Endothelial cell of umbilical vein (primary cell): Measurements from ENCODE around the gene CYREN. TPM values are rescaled to one million over a fixed set of nuclear protein-coding genes. Genes with fewer than 3 reads are reported as not detected.
A peak's percentile ranks its signal among the peaks of the same experiment; 100 is the strongest.

ENCODE experiments used
- BruUV-seq: library from RNA; stranded (reverse); fragments of 400-500 nt; replicated peaks from 2 replicates; lab custom pipeline; 2021; lab: Mats Ljungman, UMichigan
- CTCF ChIA-PET: fragments of 300-600, 350-600 bp; sonication (Branson Sonifier 250); formaldehyde crosslinking; loops from one replicate; lab custom pipeline; 2021; ENCODE audit warnings: antibody characterized with exemption, inconsistent platforms; lab: Charles Lee
- POLR2A ChIA-PET: fragments of 300-600, 350-600 bp; sonication (Branson Sonifier 250); formaldehyde crosslinking; loops from one replicate; lab custom pipeline; 2021; ENCODE audit warnings: antibody characterized with exemption, inconsistent platforms; lab: Charles Lee
- DNase-seq: peaks from one replicate; pipeline ENCODE4 v3.0.0-alpha.2; 2011; ENCODE audit warnings: low read depth, low spot score
- FAIRE-seq: peaks from 2 replicates; lab custom pipeline; 2011; peaks lifted over from hg19 to GRCh38; lab: Jason Lieb, UNC
- H2AFZ ChIP-seq: 2 replicates; pipeline ENCODE4 v1.6.0; 2012; ENCODE audit warnings: low read depth, low read length, control low read depth, inconsistent platforms
- H3K27ac ChIP-seq: 2 replicates; pipeline ENCODE4 v1.5.1; 2011; ENCODE audit warnings: low read depth, mild to moderate bottlenecking, control low read depth, low read length, moderate library complexity; ENCODE audit not compliant: insufficient read depth
- H3K27me3 ChIP-seq, 2 experiments: 2 replicates each; pipeline versions ENCODE4 v1.6.0 to v1.6.1; 2011; ENCODE audit warnings: low read length in 2 of 2, mixed read lengths in 1 of 2; ENCODE audit not compliant: control insufficient read depth in 2 of 2, insufficient read depth in 2 of 2
- H3K36me3 ChIP-seq, 2 experiments: 2 replicates in 1 of 2; 3 replicates in 1 of 2; pipeline ENCODE4 v1.5.1; 2011; ENCODE audit warnings: low read length in 2 of 2, mild to moderate bottlenecking in 1 of 2, moderate library complexity in 1 of 2; ENCODE audit not compliant: control insufficient read depth in 2 of 2, insufficient read depth in 2 of 2; ENCODE audit errors: extremely low read depth in 1 of 2
- H3K4me1 ChIP-seq: 3 replicates; pipeline ENCODE4 v1.5.1; 2011; ENCODE audit warnings: mild to moderate bottlenecking, low read length; ENCODE audit not compliant: control insufficient read depth, insufficient read depth; ENCODE audit errors: extremely low read depth
- H3K4me2 ChIP-seq: 2 replicates; pipeline ENCODE4 v1.6.1; 2011; ENCODE audit warnings: low read length, control low read depth, mixed read lengths; ENCODE audit not compliant: insufficient read depth
- H3K4me3 ChIP-seq, 3 experiments: fragments of 200-600 bp in 1 of 3; sonication (generic), shearing (Covaris generic) in 1 of 3; replicated peaks in 1 of 3; 2 replicates each; pipeline ENCODE4 v1.5.1; 2011 to 2016; ENCODE audit warnings: control low read depth in 3 of 3, low read length in 3 of 3, mild to moderate bottlenecking in 2 of 3, inconsistent platforms in 1 of 3, low read depth in 1 of 3, moderate library complexity in 1 of 3; ENCODE audit not compliant: insufficient read depth in 1 of 3
- H3K79me2 ChIP-seq: 2 replicates; pipeline ENCODE4 v1.6.0; 2012; ENCODE audit warnings: low read length, inconsistent platforms; ENCODE audit not compliant: control insufficient read depth, insufficient read depth
- H3K9ac ChIP-seq: replicated peaks from 2 replicates; pipeline ENCODE3; 2011; ENCODE audit warnings: low read length, control low read depth; ENCODE audit not compliant: insufficient read depth; ENCODE audit errors: extremely low read depth
- H3K9me1 ChIP-seq: replicated peaks from 3 replicates; pipeline ENCODE4 v1.6.0; 2011; ENCODE audit warnings: mild to moderate bottlenecking, low read length; ENCODE audit not compliant: control insufficient read depth, insufficient read depth; ENCODE audit errors: extremely low read depth
- H3K9me3 ChIP-seq: replicated peaks from 2 replicates; pipeline ENCODE4 v1.5.1; 2012; ENCODE audit warnings: low read length, inconsistent platforms; ENCODE audit not compliant: control insufficient read depth, insufficient read depth
- H4K20me1 ChIP-seq: replicated peaks from 2 replicates; pipeline ENCODE3; 2011; ENCODE audit warnings: mild to moderate bottlenecking, low read length; ENCODE audit not compliant: control insufficient read depth, insufficient read depth; ENCODE audit errors: extremely low read depth
- CTCF ChIP-seq, 2 donors: IDR thresholded peaks; 1 replicate in 1 of 2; 2 replicates in 1 of 2; pipeline ENCODE4 v1.5.1; 2011; ENCODE audit warnings: low read length in 2 of 2, mild to moderate bottlenecking in 2 of 2, moderate library complexity in 2 of 2, control low read depth in 1 of 2, inconsistent platforms in 1 of 2, low read depth in 1 of 2; ENCODE audit not compliant: insufficient read depth in 1 of 2; ENCODE audit errors: extremely low read depth in 1 of 2
- EZH2 ChIP-seq: IDR thresholded peaks from 2 replicates; pipeline ENCODE4 v1.6.1; 2012; ENCODE audit warnings: borderline replicate concordance, low read depth, mild to moderate bottlenecking, moderate library complexity, low read length, inconsistent platforms; ENCODE audit not compliant: severe bottlenecking
- FOS ChIP-seq: IDR thresholded peaks from 2 replicates; pipeline ENCODE4 v1.6.1; 2011; ENCODE audit warnings: mild to moderate bottlenecking, low read length, moderate library complexity, borderline replicate concordance; ENCODE audit not compliant: insufficient read depth
- JUN ChIP-seq: IDR thresholded peaks from 2 replicates; pipeline ENCODE4 v1.6.1; 2011; ENCODE audit warnings: borderline replicate concordance, low read depth; ENCODE audit not compliant: insufficient read length, insufficient read depth
- MAX ChIP-seq: IDR thresholded peaks from 2 replicates; pipeline ENCODE4 v1.6.1; 2011; ENCODE audit not compliant: insufficient read depth, insufficient read length
- POLR2A ChIP-seq: IDR thresholded peaks from 2 replicates; pipeline ENCODE4 v1.6.1; 2012; ENCODE audit warnings: low read depth, mild to moderate bottlenecking, control low read depth, low read length
- POLR2AphosphoS5 ChIP-seq: IDR thresholded peaks from 2 replicates; pipeline ENCODE4 v1.6.1; 2012; ENCODE audit warnings: low read depth, mild to moderate bottlenecking, control low read depth, low read length, moderate library complexity; ENCODE audit not compliant: insufficient read depth
- dilution Hi-C: fragments of 300-500 bp; cut with MboI; formaldehyde crosslinking; loops from one replicate; pipeline ENCODE4 v1.15.0; 2019; ENCODE audit warnings: low sequenced_read_pairs; ENCODE audit not compliant: extremely low pct_ligation_motif_present
- intact Hi-C: fragments of 100-400 bp; cut with micrococcal nuclease; formaldehyde crosslinking; loops from one replicate; pipeline ENCODE4 v1.10.0; 2022
- polyA plus RNA-seq, 4 experiments: library from polyadenylated mRNA; depleted of rRNA in 3 of 4; stranded (reverse) in 3 of 4; unstranded in 1 of 4; fragments of >200 nt; gene quantifications; 2 replicates each; pipeline versions ENCODE4 v1.2.1 to v1.2.3, GENCODE V29; 2011 to 2012; ENCODE audit warnings: missing spikeins in 1 of 4
- total RNA-seq: library from RNA; stranded (reverse); gene quantifications from 2 replicates; pipeline ENCODE4 v1.2.3, GENCODE V29; 2021

CYREN gene
- total and polyA plus RNA-seq, 2 donors (not counting 3 experiments of a cell fraction or from before 2014, with no cell fraction given), result 19.1 to 30.8 TPM

DNA sequence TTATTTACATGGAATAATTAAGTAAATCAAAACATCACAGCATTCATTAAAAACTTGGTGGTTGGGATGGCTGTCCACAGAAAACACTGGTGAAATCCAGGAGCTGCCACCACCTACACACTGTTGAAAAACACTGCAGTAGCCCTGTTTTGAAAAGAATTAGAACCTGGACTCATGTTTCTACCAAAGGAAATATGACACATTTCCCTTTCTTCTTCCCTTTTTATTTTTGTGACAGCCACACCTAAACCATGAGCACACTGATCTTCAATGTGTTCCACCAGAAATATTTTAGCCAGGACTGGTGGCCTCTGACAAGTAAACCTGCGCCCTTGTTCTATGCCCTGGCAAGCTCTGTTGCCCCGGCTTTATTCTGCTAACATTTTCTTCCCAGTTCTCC is 19.4 kb downstream of the CYREN start:
- no peak overlapping the region for H3K9ac ChIP-seq
- no peaks in the 10 kb centered on the region for H4K20me1 ChIP-seq
- CTCF ChIA-PET, result interaction anchor here (0.6 to 1.1 kb wide), 7 partner anchors 9 to 185 kb away, joined by 3 to 5 read pairs (median 3); partner anchors contain the start of genes AGBL3 and CYREN
- no peak overlapping the region for H3K4me3 ChIP-seq
- POLR2A ChIA-PET, result no interaction called here
- no TSS peak for BruUV-seq
- H3K9me1 ChIP-seq, result no peaks in the 10 kb centered on the region
- H3K4me1 ChIP-seq, result peaks cover 38% of the 10 kb centered on the region
- no peaks in the 10 kb centered on the region for H3K79me2 ChIP-seq
- H3K36me3 ChIP-seq, result no peaks in the 10 kb centered on the region
- FAIRE-seq (no peak), DNase-seq (peak; percentile 57)
- no peaks in the 10 kb centered on the region for H3K27me3 ChIP-seq
- no peak for TF ChIP-seq POLR2AphosphoS5
- no peak for TF ChIP-seq MAX
- no peak for TF ChIP-seq EZH2
- TF ChIP-seq FOS, result peak; percentile 36
- no peak for TF ChIP-seq POLR2A
- TF ChIP-seq JUN, result peak; percentile 26
- TF ChIP-seq CTCF (IDR thresholded peaks at IDR 0.05; ENCODE audit: extremely low read depth in 1 of 2, insufficient read depth in 1 of 2, low read depth in 1 of 2, low read length in 2 of 2), result no peak
- intact Hi-C loops (loop anchor here (1.0 to 2.0 kb wide), 2 partner anchors 9 to 164 kb away; partner anchors contain the start of gene AGBL3), dilution Hi-C loops (no loop called here)
- peak overlapping the region; percentile 38 for H3K4me2 ChIP-seq
- H3K9me3 ChIP-seq, result no peaks in the 10 kb centered on the region
- H2AFZ ChIP-seq, result no peak overlapping the region
- no peak overlapping the region for H3K27ac ChIP-seq
